Breast epithelium (tissue), 4 donors: ENCODE measurements around the gene FLRT2. TPM values are rescaled to one million over a fixed set of nuclear protein-coding genes. Genes with fewer than 3 reads are reported as not detected.

Source experiments
- DNase-seq, 2 donors: peaks; one replicate each; pipeline ENCODE4 v3.0.0-alpha.2; 2019; ENCODE audit warnings: low spot score in 2 of 2
- H3K27ac ChIP-seq, 2 donors: fragments of 200-600 bp; sonication (generic) in 1 of 2; one replicate each; pipeline ENCODE4 v1.5.1; 2016 to 2019; ENCODE audit warnings: mild to moderate bottlenecking in 1 of 2
- H3K27me3 ChIP-seq, 2 donors: fragments of 200-600 bp; sonication (generic) in 1 of 2; one replicate each; pipeline versions ENCODE4 v1.5.1 to v1.6.0; 2017 to 2019; ENCODE audit warnings: control low read depth in 1 of 2, mild to moderate bottlenecking in 1 of 2
- H3K36me3 ChIP-seq: fragments of 200-600 bp; one replicate; pipeline ENCODE4 v1.5.1; 2019
- H3K4me1 ChIP-seq, 2 donors: fragments of 200-600 bp; sonication (generic); one replicate each; pipeline ENCODE4 v1.5.1; 2016 to 2019; ENCODE audit warnings: control low read depth in 1 of 2
- H3K4me3 ChIP-seq, 3 donors: fragments of 200-600 bp; sonication (generic); 1 replicate in 2 of 3; 2 replicates in 1 of 3; pipeline ENCODE4 v1.5.1; 2016 to 2019; ENCODE audit warnings: mild to moderate bottlenecking in 3 of 3, moderate library complexity in 2 of 3
- H3K9me3 ChIP-seq, 2 donors: fragments of 200-600 bp; sonication (generic) in 1 of 2; one replicate each; pipeline ENCODE4 v1.5.1; 2016 to 2019; ENCODE audit warnings: control low read depth in 1 of 2
- POLR2A ChIP-seq: fragments of 450-650 bp; IDR thresholded peaks from one replicate; pipeline ENCODE4 v1.6.1; 2016; ENCODE audit warnings: antibody characterized with exemption, mild to moderate bottlenecking, moderate library complexity
- POLR2AphosphoS5 ChIP-seq, 3 donors: sonication (generic); formaldehyde crosslinking; IDR thresholded peaks; one replicate each; pipeline ENCODE4 v1.6.1; 2017; ENCODE audit warnings: antibody characterized with exemption in 3 of 3
- intact Hi-C: fragments of 100-400 bp; cut with DNase I; formaldehyde crosslinking; loops from one replicate; pipeline ENCODE4 v1.15.1; 2023; ENCODE audit warnings: low total_unique reads
- total RNA-seq, 3 donors: library from RNA; depleted of rRNA; stranded (reverse); fragments of >200 nt; gene quantifications; one replicate each; pipeline ENCODE4 v1.1.0, GENCODE V29; 2016
- TF ChIP-seq, protein P1 (sequence below), 3 donors: fragments of 450-650 bp; IDR thresholded peaks; one replicate each; pipeline ENCODE4 v1.5.1; 2016 to 2017; ENCODE audit warnings: antibody characterized with exemption in 3 of 3, mild to moderate bottlenecking in 3 of 3, moderate library complexity in 3 of 3

Gene FLRT2
- total RNA-seq, 3 donors from 2014 or later: 5.2 to 12.6 (median 10.5) TPM

DNA sequence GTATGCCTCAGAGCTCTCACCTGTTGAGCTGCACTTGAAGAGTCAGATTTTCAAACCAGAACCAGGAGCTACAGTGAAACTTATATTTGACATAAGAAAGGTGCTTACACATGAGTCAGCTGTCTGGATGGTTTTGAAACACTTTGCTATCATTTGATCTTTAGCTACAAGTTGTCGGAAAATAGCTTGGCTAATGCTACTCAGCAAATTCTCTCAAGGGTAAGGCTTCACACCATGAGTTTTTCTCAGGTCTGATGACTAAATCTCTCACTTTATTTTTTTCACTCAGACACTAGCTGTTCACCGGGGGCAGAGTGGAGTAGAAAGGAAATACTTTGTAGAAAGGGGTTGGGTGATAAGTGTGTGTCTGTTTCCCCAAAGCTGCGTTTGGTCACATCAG is 171.8 kb downstream of the FLRT2 start:
- H3K4me3 ChIP-seq: no peak overlapping the region
- no peak for DNase-seq
- H3K27ac ChIP-seq: no peak overlapping the region
- H3K27me3 ChIP-seq: no peaks in the 10 kb centered on the region
- no peaks in the 10 kb centered on the region for H3K36me3 ChIP-seq
- no peaks in the 10 kb centered on the region for H3K4me1 ChIP-seq
- intact Hi-C loops: no loop called here
- H3K9me3 ChIP-seq: no peaks in the 10 kb centered on the region
- TF ChIP-seq POLR2A: no peak
- TF ChIP-seq, protein P1, sequence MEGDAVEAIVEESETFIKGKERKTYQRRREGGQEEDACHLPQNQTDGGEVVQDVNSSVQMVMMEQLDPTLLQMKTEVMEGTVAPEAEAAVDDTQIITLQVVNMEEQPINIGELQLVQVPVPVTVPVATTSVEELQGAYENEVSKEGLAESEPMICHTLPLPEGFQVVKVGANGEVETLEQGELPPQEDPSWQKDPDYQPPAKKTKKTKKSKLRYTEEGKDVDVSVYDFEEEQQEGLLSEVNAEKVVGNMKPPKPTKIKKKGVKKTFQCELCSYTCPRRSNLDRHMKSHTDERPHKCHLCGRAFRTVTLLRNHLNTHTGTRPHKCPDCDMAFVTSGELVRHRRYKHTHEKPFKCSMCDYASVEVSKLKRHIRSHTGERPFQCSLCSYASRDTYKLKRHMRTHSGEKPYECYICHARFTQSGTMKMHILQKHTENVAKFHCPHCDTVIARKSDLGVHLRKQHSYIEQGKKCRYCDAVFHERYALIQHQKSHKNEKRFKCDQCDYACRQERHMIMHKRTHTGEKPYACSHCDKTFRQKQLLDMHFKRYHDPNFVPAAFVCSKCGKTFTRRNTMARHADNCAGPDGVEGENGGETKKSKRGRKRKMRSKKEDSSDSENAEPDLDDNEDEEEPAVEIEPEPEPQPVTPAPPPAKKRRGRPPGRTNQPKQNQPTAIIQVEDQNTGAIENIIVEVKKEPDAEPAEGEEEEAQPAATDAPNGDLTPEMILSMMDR (IDR thresholded peaks at IDR 0.05): no peak
- no peak for TF ChIP-seq POLR2AphosphoS5 (IDR thresholded peaks at IDR 0.05)

DNA sequence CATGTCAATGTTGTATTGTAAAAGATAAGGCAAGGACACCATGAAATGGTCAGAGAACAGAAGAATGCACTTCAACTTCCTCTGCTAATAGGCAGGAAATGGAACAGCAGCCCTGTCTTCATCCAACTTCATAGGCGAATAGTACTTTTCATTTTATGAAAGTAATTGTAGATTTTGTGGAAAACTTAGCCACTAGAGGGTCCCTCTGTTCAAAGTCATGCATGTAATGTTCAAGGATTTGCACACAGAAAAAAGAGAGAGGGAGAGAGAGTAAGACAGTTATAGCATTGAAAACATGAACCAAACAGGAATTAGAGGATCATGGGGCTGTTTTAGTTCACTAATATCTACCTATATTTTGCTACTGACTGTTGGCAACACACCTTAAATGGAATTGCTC is 172.2 kb downstream of the FLRT2 start:
- DNase-seq: no peak
- Histone ChIP-seq H3K27ac (no peak overlapping the region), H3K4me1 (no peaks in the 10 kb centered on the region), H3K27me3 (no peaks in the 10 kb centered on the region), H3K4me3 (no peak overlapping the region), H3K9me3 (no peaks in the 10 kb centered on the region), H3K36me3 (no peaks in the 10 kb centered on the region)
- intact Hi-C loops: no loop called here
- TF ChIP-seq POLR2A: no peak
- TF ChIP-seq, protein P1 (IDR thresholded peaks at IDR 0.05): no peak
- TF ChIP-seq POLR2AphosphoS5 (IDR thresholded peaks at IDR 0.05): no peak

DNA sequence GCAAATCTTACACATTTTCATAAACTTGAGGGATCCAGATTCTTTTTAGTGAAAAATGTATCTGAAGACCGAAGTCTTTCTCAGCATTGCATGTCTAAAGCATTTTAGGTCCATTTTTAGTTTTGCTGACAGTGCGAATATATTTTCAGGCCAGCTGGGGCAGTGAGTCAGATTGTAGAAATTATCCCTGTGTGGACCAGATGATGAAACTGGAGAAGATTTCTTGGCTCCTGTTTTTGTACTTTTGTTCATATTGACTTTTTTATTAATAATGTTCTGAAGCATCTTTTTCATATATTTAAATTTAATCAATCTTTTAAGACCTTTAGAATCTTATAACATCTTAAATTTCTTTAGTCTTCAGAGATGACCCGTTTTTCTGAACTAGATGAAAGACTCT is 173.1 kb downstream of the FLRT2 start:
- no peak overlapping the region for H3K4me3 ChIP-seq
- TF ChIP-seq POLR2AphosphoS5 (IDR thresholded peaks at IDR 0.05) (no peak), POLR2A (no peak)
- TF ChIP-seq, protein P1 (IDR thresholded peaks at IDR 0.05): no peak
- no peaks in the 10 kb centered on the region for H3K36me3 ChIP-seq
- H3K4me1 ChIP-seq: no peaks in the 10 kb centered on the region
- no peak for DNase-seq
- intact Hi-C loops: no loop called here
- H3K27me3 ChIP-seq: no peaks in the 10 kb centered on the region
- H3K27ac ChIP-seq: no peak overlapping the region
- no peaks in the 10 kb centered on the region for H3K9me3 ChIP-seq
